22Rv1 (cell line): ENCODE results near the gene CSF2RB.

ENCODE experiments used
- CTCF ChIP-seq: fragments of 450-650 bp; IDR thresholded peaks from 2 replicates; pipeline ENCODE4 v1.5.1; 2017; ENCODE audit warnings: mild to moderate bottlenecking
- ZFX ChIP-seq: fragments of 450-650 bp; IDR thresholded peaks from 2 replicates; pipeline ENCODE4 v1.6.1; 2017; ENCODE audit warnings: antibody characterized with exemption, borderline replicate concordance

GRCh38 chr22:36924151-36924698 is 10.8 kb downstream of the CSF2RB start:
- TF ChIP-seq CTCF = no peak
- no peak for TF ChIP-seq ZFX
